DND-41 (cell line): ENCODE results near the gene MACC1.

Source experiments
- ATAC-seq: fragments of 200-7000 bp; cut with Tn5 transposase; 3 replicates; pipeline ENCODE4 v1.9.1; 2021; ENCODE audit warnings: low read depth; ENCODE audit not compliant: insufficient read depth
- DNase-seq: peaks from one replicate; pipeline ENCODE4 v3.0.0-alpha.2; 2020
- H2AFZ ChIP-seq: 2 replicates; pipeline ENCODE4 v1.6.0; 2012; ENCODE audit warnings: low read depth, low read length
- H3K27ac ChIP-seq: 2 replicates; pipeline ENCODE4 v1.5.1; 2012; ENCODE audit warnings: low read length, inconsistent platforms
- H3K27me3 ChIP-seq: fragments of 200-600 bp; sonication (generic); 2 replicates; pipeline ENCODE4 v1.6.0; 2012; ENCODE audit warnings: low read length, mild to moderate bottlenecking, inconsistent platforms; ENCODE audit not compliant: insufficient read depth, poor library complexity
- H3K36me3 ChIP-seq: 2 replicates; pipeline ENCODE4 v1.5.1; 2012; ENCODE audit warnings: low read length, inconsistent platforms; ENCODE audit not compliant: insufficient read depth
- H3K4me1 ChIP-seq: 2 replicates; pipeline ENCODE4 v1.5.1; 2012; ENCODE audit warnings: mild to moderate bottlenecking, low read length; ENCODE audit not compliant: insufficient read depth
- H3K4me2 ChIP-seq: 2 replicates; pipeline ENCODE4 v1.6.0; 2012; ENCODE audit warnings: mild to moderate bottlenecking, moderate library complexity, low read length, inconsistent platforms; ENCODE audit not compliant: insufficient read depth
- H3K4me3 ChIP-seq, 2 experiments: fragments of 200-600 bp in 1 of 2; shearing (Covaris generic) in 1 of 2; 2 replicates each; pipeline ENCODE4 v1.5.1; 2012 to 2016; ENCODE audit warnings: inconsistent platforms in 2 of 2, low read length in 2 of 2, mild to moderate bottlenecking in 2 of 2, low read depth in 1 of 2, moderate library complexity in 1 of 2
- H3K79me2 ChIP-seq: 2 replicates; pipeline ENCODE4 v1.6.0; 2012; ENCODE audit warnings: low read length, inconsistent platforms; ENCODE audit not compliant: insufficient read depth
- H3K9ac ChIP-seq: 2 replicates; pipeline ENCODE4 v1.6.0; 2012; ENCODE audit warnings: low read depth, mild to moderate bottlenecking, inconsistent platforms, low read length, moderate library complexity
- H3K9me3 ChIP-seq: 2 replicates; pipeline ENCODE4 v1.5.1; 2012; ENCODE audit warnings: low read length, moderate library complexity, mild to moderate bottlenecking, inconsistent platforms; ENCODE audit not compliant: insufficient read depth, severe bottlenecking
- H4K20me1 ChIP-seq: 2 replicates; pipeline ENCODE4 v1.6.0; 2012; ENCODE audit warnings: low read length; ENCODE audit not compliant: insufficient read depth
- CTCF ChIP-seq: IDR thresholded peaks from 2 replicates; pipeline ENCODE4 v1.5.1; 2012; ENCODE audit warnings: borderline replicate concordance, low read length, moderate library complexity, mild to moderate bottlenecking; ENCODE audit not compliant: poor library complexity, severe bottlenecking; ENCODE audit errors: extremely low read depth
- EZH2 ChIP-seq: IDR thresholded peaks from 3 replicates; pipeline ENCODE4 v1.6.1; 2012; ENCODE audit warnings: borderline replicate concordance, low read depth, mild to moderate bottlenecking, moderate library complexity, low read length, inconsistent platforms; ENCODE audit not compliant: severe bottlenecking

MACC1 gene

GRCh38 chr7:20236043-20236442 lies 18.9 kb upstream of the MACC1 start:
- Histone ChIP-seq H3K4me2 (no peak overlapping the region), H3K27me3 (no peaks in the 10 kb centered on the region), H3K4me1 (no peaks in the 10 kb centered on the region), H3K27ac (no peak overlapping the region), H2AFZ (no peak overlapping the region), H4K20me1 (no peaks in the 10 kb centered on the region), H3K9me3 (no peaks in the 10 kb centered on the region), H3K4me3 (no peak overlapping the region), H3K9ac (no peak overlapping the region), H3K36me3 (no peaks in the 10 kb centered on the region), H3K79me2 (no peaks in the 10 kb centered on the region)
- ATAC-seq, result no peak
- TF ChIP-seq EZH2, result no peak
- no peak for TF ChIP-seq CTCF
- no peak for DNase-seq

GRCh38 chr7:20235288-20235687 lies 18.1 kb upstream of the MACC1 start:
- Histone ChIP-seq H3K9ac (no peak overlapping the region), H3K79me2 (no peaks in the 10 kb centered on the region), H3K36me3 (no peaks in the 10 kb centered on the region), H3K4me3 (no peak overlapping the region), H2AFZ (no peak overlapping the region), H4K20me1 (no peaks in the 10 kb centered on the region), H3K4me2 (no peak overlapping the region), H3K27ac (no peak overlapping the region), H3K9me3 (no peaks in the 10 kb centered on the region), H3K4me1 (no peaks in the 10 kb centered on the region), H3K27me3 (no peaks in the 10 kb centered on the region)
- DNase-seq, result no peak
- no peak for ATAC-seq
- TF ChIP-seq EZH2 (no peak), CTCF (no peak)

GRCh38 chr7:20233362-20233761 lies 16.2 kb upstream of the MACC1 start:
- DNase-seq (no peak), ATAC-seq (no peak)
- Histone ChIP-seq H2AFZ (no peak overlapping the region), H3K79me2 (no peaks in the 10 kb centered on the region), H4K20me1 (no peaks in the 10 kb centered on the region), H3K27ac (no peak overlapping the region), H3K27me3 (no peaks in the 10 kb centered on the region), H3K4me3 (no peak overlapping the region), H3K9me3 (no peaks in the 10 kb centered on the region), H3K9ac (no peak overlapping the region), H3K36me3 (no peaks in the 10 kb centered on the region), H3K4me1 (no peaks in the 10 kb centered on the region), H3K4me2 (no peak overlapping the region)
- TF ChIP-seq CTCF (no peak), EZH2 (no peak)

- no peak overlapping the region for H3K4me3 ChIP-seq
- no peaks in the 10 kb centered on the region for H3K27me3 ChIP-seq
- DNase-seq, result no peak
- ATAC-seq, result no peak
- H3K36me3 ChIP-seq, result no peaks in the 10 kb centered on the region
- no peaks in the 10 kb centered on the region for H3K4me1 ChIP-seq
- H4K20me1 ChIP-seq, result no peaks in the 10 kb centered on the region
- TF ChIP-seq CTCF (no peak), EZH2 (no peak)
- no peaks in the 10 kb centered on the region for H3K79me2 ChIP-seq
- no peak overlapping the region for H3K4me2 ChIP-seq
- no peak overlapping the region for H3K27ac ChIP-seq
- H3K9ac ChIP-seq, result no peak overlapping the region
- no peak overlapping the region for H2AFZ ChIP-seq
- no peaks in the 10 kb centered on the region for H3K9me3 ChIP-seq
Observed at GRCh38 chr7:20232848-20233247, 15.7 kb upstream of the MACC1 start.
